ENCODE measurements around the gene MLH1. TPM values are rescaled to one million over a fixed set of nuclear protein-coding genes. Genes with fewer than 3 reads are reported as not detected.

Gene MLH1
- total RNA-seq, 1 experiment from 2014 or later, result 50.6 TPM

- ChIA-PET POLR2A (ENCODE audit: low non-redundant PET) (interaction anchor here (0.6 to 0.7 kb wide), 2 partner anchors 38 to 47 kb away, joined by 3 to 5 read pairs; no protein-coding TSS in a partner anchor), CTCF (interaction anchor here (0.5 to 2.0 kb wide), 3 partner anchors 33 to 201 kb away, joined by 3 to 7 read pairs (median 7); no protein-coding TSS in a partner anchor)
- DNase-seq (ENCODE audit: low spot score), result peak; percentile 100
- H3K27me3 ChIP-seq (replicated peaks; ENCODE audit: insufficient read depth, low read depth, low read length, poor library complexity), result no peaks in the 10 kb centered on the region
- TF ChIP-seq, protein P1, sequence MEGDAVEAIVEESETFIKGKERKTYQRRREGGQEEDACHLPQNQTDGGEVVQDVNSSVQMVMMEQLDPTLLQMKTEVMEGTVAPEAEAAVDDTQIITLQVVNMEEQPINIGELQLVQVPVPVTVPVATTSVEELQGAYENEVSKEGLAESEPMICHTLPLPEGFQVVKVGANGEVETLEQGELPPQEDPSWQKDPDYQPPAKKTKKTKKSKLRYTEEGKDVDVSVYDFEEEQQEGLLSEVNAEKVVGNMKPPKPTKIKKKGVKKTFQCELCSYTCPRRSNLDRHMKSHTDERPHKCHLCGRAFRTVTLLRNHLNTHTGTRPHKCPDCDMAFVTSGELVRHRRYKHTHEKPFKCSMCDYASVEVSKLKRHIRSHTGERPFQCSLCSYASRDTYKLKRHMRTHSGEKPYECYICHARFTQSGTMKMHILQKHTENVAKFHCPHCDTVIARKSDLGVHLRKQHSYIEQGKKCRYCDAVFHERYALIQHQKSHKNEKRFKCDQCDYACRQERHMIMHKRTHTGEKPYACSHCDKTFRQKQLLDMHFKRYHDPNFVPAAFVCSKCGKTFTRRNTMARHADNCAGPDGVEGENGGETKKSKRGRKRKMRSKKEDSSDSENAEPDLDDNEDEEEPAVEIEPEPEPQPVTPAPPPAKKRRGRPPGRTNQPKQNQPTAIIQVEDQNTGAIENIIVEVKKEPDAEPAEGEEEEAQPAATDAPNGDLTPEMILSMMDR (conservative IDR thresholded peaks at IDR 0.05; ENCODE audit: low read depth, low read length), result peak; percentile 31; the same call in 1 of the 2 replicates
- no peak for TF ChIP-seq EZH2 (IDR thresholded peaks at IDR 0.05; ENCODE audit: borderline replicate concordance, low read depth, low read length, poor library complexity, severe bottlenecking)
- intact Hi-C loops (cut with micrococcal nuclease; ENCODE audit: unreplicated experiment), result loop anchor here (5.0 kb wide), 1 partner anchor 101 kb away; no protein-coding TSS in a partner anchor
- H3K9me3 ChIP-seq (ENCODE audit: low read depth, low read length, poor library complexity, severe bottlenecking), result no peaks in the 10 kb centered on the region
- H3K27ac ChIP-seq (ENCODE audit: low read depth, low read length, poor library complexity, severe bottlenecking), result peak within 1 kb of the TSS; percentile 98
- peak within 1 kb of the TSS; percentile 71 for H3K4me3 ChIP-seq (ENCODE audit: low read depth, low read length, poor library complexity, severe bottlenecking)
- H3K4me1 ChIP-seq (ENCODE audit: insufficient read depth, low read length, poor library complexity, severe bottlenecking), result peaks cover 30% of the 10 kb centered on the region
- BruUV-seq (replicated peaks), result no TSS peak
- H3K36me3 ChIP-seq (ENCODE audit: insufficient read depth, low read length, poor library complexity, severe bottlenecking), result peaks cover 43% of the 10 kb centered on the region
Measured at GRCh38 chr3:36992806-36993325, 452 bp upstream of the MLH1 start, which contains the start of gene EPM2AIP1. Gene EPM2AIP1, minus strand, starts transcription at chr3:36993131. Its CDS starts 54 bp downstream, at chr3:36993077.

DNA sequence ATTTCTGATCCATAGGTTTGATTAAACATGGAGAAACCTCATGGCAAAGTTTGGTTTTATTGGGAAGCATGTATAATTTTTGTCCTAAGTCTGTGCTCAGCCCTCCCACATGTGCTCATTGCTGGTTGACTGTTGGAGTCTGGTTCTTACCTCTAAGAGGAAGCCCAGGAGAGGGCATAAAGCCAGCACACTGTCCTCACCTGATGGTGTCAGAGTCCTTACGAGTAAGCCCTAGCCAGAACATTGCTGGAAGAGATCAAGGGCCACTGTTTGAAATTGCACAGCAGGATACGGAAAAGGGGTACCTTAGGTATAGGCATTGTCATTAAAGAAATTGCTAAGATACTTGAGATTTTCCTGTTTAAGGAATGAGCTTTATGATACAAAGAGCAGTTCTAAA, 21.3 kb downstream of the MLH1 start:
- TF ChIP-seq EZH2 (IDR thresholded peaks at IDR 0.05; ENCODE audit: borderline replicate concordance, low read depth, low read length, poor library complexity, severe bottlenecking), result no peak
- TF ChIP-seq, protein P1 (conservative IDR thresholded peaks at IDR 0.05; ENCODE audit: low read depth, low read length), result no peak
- Histone ChIP-seq H3K36me3 (ENCODE audit: insufficient read depth, low read length, poor library complexity, severe bottlenecking) (peaks cover 67% of the 10 kb centered on the region), H3K27ac (ENCODE audit: low read depth, low read length, poor library complexity, severe bottlenecking) (no peak overlapping the region), H3K27me3 (replicated peaks; ENCODE audit: insufficient read depth, low read depth, low read length, poor library complexity) (no peaks in the 10 kb centered on the region), H3K4me1 (ENCODE audit: insufficient read depth, low read length, poor library complexity, severe bottlenecking) (no peaks in the 10 kb centered on the region), H3K9me3 (ENCODE audit: low read depth, low read length, poor library complexity, severe bottlenecking) (no peaks in the 10 kb centered on the region), H3K4me3 (ENCODE audit: low read depth, low read length, poor library complexity, severe bottlenecking) (no peak overlapping the region)
- no TSS peak for BruUV-seq (replicated peaks)
- no peak for DNase-seq (ENCODE audit: low spot score)
- ChIA-PET POLR2A (ENCODE audit: low non-redundant PET) (no interaction called here), CTCF (no interaction called here)
- intact Hi-C loops (cut with micrococcal nuclease; ENCODE audit: unreplicated experiment), result no loop called here

- ChIA-PET POLR2A (ENCODE audit: low non-redundant PET) (no interaction called here), CTCF (no interaction called here)
- no peaks in the 10 kb centered on the region for H3K27me3 ChIP-seq (replicated peaks; ENCODE audit: insufficient read depth, low read depth, low read length, poor library complexity)
- peaks cover 75% of the 10 kb centered on the region for H3K36me3 ChIP-seq (ENCODE audit: insufficient read depth, low read length, poor library complexity, severe bottlenecking)
- H3K27ac ChIP-seq (ENCODE audit: low read depth, low read length, poor library complexity, severe bottlenecking), result no peak overlapping the region
- H3K9me3 ChIP-seq (ENCODE audit: low read depth, low read length, poor library complexity, severe bottlenecking), result no peaks in the 10 kb centered on the region
- no peak for TF ChIP-seq EZH2 (IDR thresholded peaks at IDR 0.05; ENCODE audit: borderline replicate concordance, low read depth, low read length, poor library complexity, severe bottlenecking)
- TF ChIP-seq, protein P1 (conservative IDR thresholded peaks at IDR 0.05; ENCODE audit: low read depth, low read length), result no peak
- no peak overlapping the region for H3K4me3 ChIP-seq (ENCODE audit: low read depth, low read length, poor library complexity, severe bottlenecking)
- DNase-seq (ENCODE audit: low spot score), result no peak
- BruUV-seq (replicated peaks), result no TSS peak
- intact Hi-C loops (cut with micrococcal nuclease; ENCODE audit: unreplicated experiment), result no loop called here
- H3K4me1 ChIP-seq (ENCODE audit: insufficient read depth, low read length, poor library complexity, severe bottlenecking), result no peaks in the 10 kb centered on the region
Measured at GRCh38 chr3:37015642-37016041, 22.3 kb downstream of the MLH1 start.
